SU-DHL-6 (cell line): ENCODE results near the gene SPECC1.
A peak's percentile ranks its signal among the peaks of the same experiment; 100 is the strongest.
"Not testable (repeated sequence)": the region's sequence is repeated elsewhere in the genome, so short reads cannot be mapped to it uniquely, and the experiment has no call there.

Source experiments
- H2AFZ ChIP-seq: fragments of 200-600 bp; sonication (generic); 2 replicates; pipeline ENCODE4 v1.6.1; 2014; ENCODE audit warnings: low read depth, mild to moderate bottlenecking, moderate library complexity, mixed read lengths, antibody characterized with exemption, low read length; ENCODE audit not compliant: severe bottlenecking
- H3F3A ChIP-seq: fragments of 200-600 bp; shearing (Covaris generic); 2 replicates; pipeline ENCODE4 v1.6.0; 2016; ENCODE audit warnings: antibody characterized with exemption, mild to moderate bottlenecking; ENCODE audit not compliant: insufficient read depth
- H3K27ac ChIP-seq: fragments of 200-600 bp; sonication (generic); 2 replicates; pipeline ENCODE4 v1.5.1; 2016; ENCODE audit warnings: low read depth, mild to moderate bottlenecking, low read length, moderate library complexity, mixed read lengths
- H3K27me3 ChIP-seq: fragments of 200-600 bp; sonication (generic), shearing (Covaris generic); 2 replicates; pipeline ENCODE4 v1.6.0; 2014; ENCODE audit warnings: mild to moderate bottlenecking, low read length
- H3K36me3 ChIP-seq: fragments of 200-600 bp; sonication (generic); 2 replicates; pipeline ENCODE4 v1.6.1; 2014; ENCODE audit warnings: mild to moderate bottlenecking, low read length, mixed read lengths
- H3K4me2 ChIP-seq: fragments of 300-600, 200-600 bp; shearing (Covaris generic), sonication (generic); 2 replicates; pipeline ENCODE4 v1.6.0; 2014; ENCODE audit warnings: low read length, low read depth, mild to moderate bottlenecking; ENCODE audit not compliant: poor library complexity, severe bottlenecking
- H3K4me3 ChIP-seq: fragments of 200-600 bp; sonication (generic); 2 replicates; pipeline ENCODE4 v1.5.1; 2014; ENCODE audit warnings: antibody characterized with exemption, low read length, mild to moderate bottlenecking, mixed read lengths; ENCODE audit not compliant: insufficient read depth, poor library complexity, severe bottlenecking
- H3K79me2 ChIP-seq: fragments of 200-600 bp; sonication (generic); 2 replicates; pipeline ENCODE4 v1.6.1; 2014; ENCODE audit warnings: mild to moderate bottlenecking, low read length, moderate library complexity; ENCODE audit not compliant: insufficient read depth
- H3K9ac ChIP-seq: fragments of 200-600 bp; sonication (generic); 2 replicates; pipeline ENCODE4 v1.7.0; 2014; ENCODE audit warnings: mild to moderate bottlenecking, low read length
- H3K9me2 ChIP-seq: fragments of 200-600 bp; sonication (generic); replicated peaks from 2 replicates; pipeline ENCODE4 v1.6.1; 2014; ENCODE audit warnings: low read length; ENCODE audit not compliant: insufficient read depth
- H3K9me3 ChIP-seq: fragments of 200-600 bp; sonication (generic); 2 replicates; pipeline ENCODE4 v1.6.1; 2014; ENCODE audit warnings: low read length, mixed read lengths; ENCODE audit not compliant: insufficient read depth
- H4K20me1 ChIP-seq: fragments of 200-600 bp; sonication (generic); 2 replicates; pipeline ENCODE4 v1.6.1; 2014; ENCODE audit warnings: low read depth, mild to moderate bottlenecking, antibody characterized with exemption, low read length, moderate library complexity, mixed read lengths
- EZH2phosphoT487 ChIP-seq: fragments of 200-600 bp; sonication (generic), shearing (Covaris generic); conservative IDR thresholded peaks from 2 replicates; pipeline ENCODE4 v1.6.1; 2018; ENCODE audit warnings: mild to moderate bottlenecking, antibody characterized with exemption, low read length, moderate library complexity, mixed read lengths
- TF ChIP-seq, protein P1 (sequence below): fragments of 200-600 bp; sonication (generic); IDR thresholded peaks from one replicate; pipeline ENCODE4 v1.5.1; 2017; ENCODE audit warnings: antibody characterized with exemption, mild to moderate bottlenecking, low read length, moderate library complexity; ENCODE audit not compliant: insufficient read depth, poor library complexity, severe bottlenecking

The SPECC1 gene

DNA sequence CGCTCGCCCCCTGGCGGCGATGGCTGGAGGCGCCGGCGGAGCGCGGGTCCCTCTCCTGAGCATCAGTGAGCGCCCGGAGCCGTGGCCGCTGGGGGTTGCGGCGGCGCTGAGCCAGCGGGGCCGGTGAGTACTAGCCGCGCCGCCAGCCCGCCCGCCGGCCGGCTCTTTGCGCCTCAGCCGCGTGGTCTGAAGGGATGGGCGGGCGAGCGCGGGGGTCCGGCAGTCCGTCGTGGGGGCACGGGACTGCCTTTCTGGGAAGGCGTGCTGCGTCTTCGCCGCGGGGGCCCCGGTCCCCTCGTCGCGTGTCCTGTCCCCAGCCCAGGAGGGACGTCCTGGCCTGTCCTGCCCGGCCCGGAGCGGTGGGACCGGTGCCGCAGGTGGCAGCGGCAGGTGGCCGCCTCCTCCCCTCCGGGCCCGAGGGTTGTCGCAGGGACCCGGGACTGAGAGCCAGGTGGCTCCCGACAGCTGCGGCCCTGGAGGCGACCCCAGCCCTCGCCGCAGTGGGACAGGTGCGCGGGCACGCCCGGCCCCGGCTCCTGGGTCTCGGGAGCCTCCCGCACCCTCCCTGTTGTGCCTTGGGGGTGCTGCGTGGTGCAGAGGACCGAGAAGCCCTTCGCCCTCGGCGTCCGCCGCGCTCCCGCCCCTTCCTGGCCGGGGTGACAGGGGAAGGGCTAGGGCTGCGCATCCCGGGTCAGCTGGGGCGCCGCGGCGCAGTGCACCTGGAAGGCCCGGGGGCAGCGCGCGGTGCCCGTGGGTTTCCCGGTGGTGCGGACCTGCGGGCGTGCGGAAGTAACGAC lies at the start of gene SPECC1:
TSS of gene SPECC1 (plus strand) at position 58 of the 797 bp plus-strand sequence. CDS start 87,293 bp downstream, outside the sequence.
- no peaks in the 10 kb centered on the region for H3K79me2 ChIP-seq
- H3K9ac ChIP-seq: peak within 1 kb of the TSS; percentile 51
- H3K27ac ChIP-seq: no peak within 1 kb of the TSS
- TF ChIP-seq EZH2phosphoT487: no peak
- TF ChIP-seq, protein P1, sequence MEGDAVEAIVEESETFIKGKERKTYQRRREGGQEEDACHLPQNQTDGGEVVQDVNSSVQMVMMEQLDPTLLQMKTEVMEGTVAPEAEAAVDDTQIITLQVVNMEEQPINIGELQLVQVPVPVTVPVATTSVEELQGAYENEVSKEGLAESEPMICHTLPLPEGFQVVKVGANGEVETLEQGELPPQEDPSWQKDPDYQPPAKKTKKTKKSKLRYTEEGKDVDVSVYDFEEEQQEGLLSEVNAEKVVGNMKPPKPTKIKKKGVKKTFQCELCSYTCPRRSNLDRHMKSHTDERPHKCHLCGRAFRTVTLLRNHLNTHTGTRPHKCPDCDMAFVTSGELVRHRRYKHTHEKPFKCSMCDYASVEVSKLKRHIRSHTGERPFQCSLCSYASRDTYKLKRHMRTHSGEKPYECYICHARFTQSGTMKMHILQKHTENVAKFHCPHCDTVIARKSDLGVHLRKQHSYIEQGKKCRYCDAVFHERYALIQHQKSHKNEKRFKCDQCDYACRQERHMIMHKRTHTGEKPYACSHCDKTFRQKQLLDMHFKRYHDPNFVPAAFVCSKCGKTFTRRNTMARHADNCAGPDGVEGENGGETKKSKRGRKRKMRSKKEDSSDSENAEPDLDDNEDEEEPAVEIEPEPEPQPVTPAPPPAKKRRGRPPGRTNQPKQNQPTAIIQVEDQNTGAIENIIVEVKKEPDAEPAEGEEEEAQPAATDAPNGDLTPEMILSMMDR: no peak
- H2AFZ ChIP-seq: peak within 1 kb of the TSS; percentile 100
- no peaks in the 10 kb centered on the region for H3K27me3 ChIP-seq
- no peaks in the 10 kb centered on the region for H3K36me3 ChIP-seq
- H3K4me2 ChIP-seq: peak within 1 kb of the TSS; percentile 93
- no peaks in the 10 kb centered on the region for H3F3A ChIP-seq
- H3K4me3 ChIP-seq: peak within 1 kb of the TSS; percentile 57
- no peaks in the 10 kb centered on the region for H3K9me2 ChIP-seq
- no peaks in the 10 kb centered on the region for H3K9me3 ChIP-seq
- no peaks in the 10 kb centered on the region for H4K20me1 ChIP-seq

DNA sequence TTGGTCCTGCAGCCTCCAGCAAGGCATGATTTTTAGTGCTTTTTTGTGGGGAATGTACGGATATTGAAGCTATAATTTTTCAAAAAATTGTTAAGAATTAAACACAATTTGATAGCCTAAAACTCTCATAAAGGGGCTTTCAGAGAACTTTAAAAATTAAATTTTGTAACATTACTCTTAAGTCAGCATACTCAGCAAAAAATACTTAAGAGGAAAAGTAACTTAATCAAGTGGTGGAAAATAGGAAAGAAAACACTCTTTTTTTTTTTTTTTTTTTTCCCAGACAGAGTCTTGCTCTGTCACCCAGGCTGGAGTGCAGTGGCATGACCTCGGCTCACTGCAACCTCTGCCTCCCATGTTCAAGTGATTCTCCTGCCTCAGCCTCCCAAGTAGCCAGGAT lies 46.2 kb upstream of the SPECC1 start:
- H3K9me2 ChIP-seq, H2AFZ ChIP-seq, H3K27ac ChIP-seq, H4K20me1 ChIP-seq, H3F3A ChIP-seq, H3K9me3 ChIP-seq, H3K4me3 ChIP-seq, H3K4me2 ChIP-seq, H3K27me3 ChIP-seq, H3K9ac ChIP-seq: not testable (repeated sequence)
- H3K79me2 ChIP-seq: peaks cover 28% of the 10 kb centered on the region
- H3K36me3 ChIP-seq: peaks cover 32% of the 10 kb centered on the region

- Histone ChIP-seq H3K79me2 (peaks cover 92% of the 10 kb centered on the region), H3K4me2 (no peak overlapping the region), H3K27ac (no peak overlapping the region), H2AFZ (no peak overlapping the region), H3F3A (no peaks in the 10 kb centered on the region), H3K9ac (no peak overlapping the region), H3K36me3 (peaks cover 6% of the 10 kb centered on the region; the same call in 1 of the 2 replicates), H3K27me3 (no peaks in the 10 kb centered on the region), H3K9me3 (no peaks in the 10 kb centered on the region), H3K4me3 (no peak overlapping the region), H3K9me2 (no peaks in the 10 kb centered on the region), H4K20me1 (peaks cover 9% of the 10 kb centered on the region; the same call in 1 of the 2 replicates)
- TF ChIP-seq, protein P1: no peak
- no peak for TF ChIP-seq EZH2phosphoT487
Measured at GRCh38 chr17:19973156-19973555, 36.0 kb upstream of the SPECC1 start.

GRCh38 chr17:19975601-19976000 lies 33.6 kb upstream of the SPECC1 start:
- no peak overlapping the region for H2AFZ ChIP-seq
- no peak overlapping the region for H3K4me3 ChIP-seq
- H4K20me1 ChIP-seq: no peaks in the 10 kb centered on the region
- peak overlapping the region; percentile 97 for H3K4me2 ChIP-seq
- H3K79me2 ChIP-seq: peaks cover 67% of the 10 kb centered on the region
- H3F3A ChIP-seq: 0 out of 2 replicates have a peak, but pooled peaks cover 2% of the 10 kb centered on the region
- H3K9ac ChIP-seq: no peak overlapping the region
- TF ChIP-seq, protein P1: no peak
- TF ChIP-seq EZH2phosphoT487: no peak
- no peaks in the 10 kb centered on the region for H3K9me3 ChIP-seq
- H3K36me3 ChIP-seq: no peaks in the 10 kb centered on the region
- H3K9me2 ChIP-seq: no peaks in the 10 kb centered on the region
- no peak overlapping the region for H3K27ac ChIP-seq
- no peaks in the 10 kb centered on the region for H3K27me3 ChIP-seq
